ENCODE data around the gene KREMEN2. TPM values are rescaled to one million over a fixed set of nuclear protein-coding genes. Genes with fewer than 3 reads are reported as not detected.

Gene KREMEN2
- total RNA-seq, 4 donors from 2014 or later = 0.19 to 3.9 (median 2.1) TPM; not detected in 1

- Histone ChIP-seq H3K4me3 (peak overlapping the region; percentile 58 to 81 (median 72)), H3K4me1 (peaks cover 25 to 66% (median 42%) of the 10 kb centered on the region in 3 donors), H3K27ac (peak overlapping the region; percentile 59 to 85 (median 70)), H3K27me3 (peaks cover 0 to 38% (median 24%) of the 10 kb centered on the region in 4 donors), H3K9me3 (no peaks in the 10 kb centered on the region), H3K36me3 (peaks cover 0 to 6% (median 0%) of the 10 kb centered on the region in 3 donors)
- DNase-seq = no peak
- no CpG with 5 or more reads among the region's 83 CpGs for WGBS, 2 donors
- intact Hi-C loops (cut with DNase I) = no loop called here
- TF ChIP-seq POLR2A (IDR thresholded peaks at IDR 0.05) = no peak
- peak in 5 of 6 experiments; percentile 23 to 62 (median 34) for TF ChIP-seq CTCF (IDR thresholded peaks at IDR 0.05)
Measured at GRCh38 chr16:2969545-2970521, 5.8 kb downstream of the KREMEN2 start.

DNA sequence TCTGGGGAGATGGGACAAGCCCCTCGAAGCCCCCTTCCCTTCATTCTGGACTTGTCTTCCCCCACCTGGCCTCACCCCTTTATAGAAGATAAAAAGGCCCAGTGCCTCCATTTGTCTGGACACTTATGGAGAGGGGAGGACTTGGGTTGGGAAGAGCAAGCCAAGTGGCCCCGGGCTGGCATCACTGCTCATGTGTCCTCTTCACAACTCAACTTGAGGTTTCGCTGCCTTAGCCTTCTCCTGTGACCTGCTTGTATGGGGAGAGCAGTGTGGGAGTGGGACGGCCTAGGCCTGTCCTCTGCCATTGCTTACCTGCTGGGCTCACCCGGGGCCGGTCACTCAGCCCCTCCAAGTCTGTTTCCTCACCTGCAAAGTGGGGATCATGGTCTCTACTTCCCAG is 6.5 kb downstream of the KREMEN2 start:
- H3K36me3 ChIP-seq = peaks cover 0 to 6% (median 0%) of the 10 kb centered on the region in 3 donors
- H3K4me1 ChIP-seq = peaks cover 18 to 59% (median 35%) of the 10 kb centered on the region in 3 donors
- peak overlapping the region in 3 of 4 donors; percentile 7 to 85 (median 59) for H3K27ac ChIP-seq
- TF ChIP-seq POLR2A (IDR thresholded peaks at IDR 0.05) (no peak), CTCF (IDR thresholded peaks at IDR 0.05) (no peak)
- H3K4me3 ChIP-seq = peak overlapping the region; percentile 58 to 81 (median 72)
- peaks cover 0 to 31% (median 21%) of the 10 kb centered on the region in 4 donors for H3K27me3 ChIP-seq
- intact Hi-C loops (cut with DNase I) = no loop called here
- 83% methylated on average over 2 to 3 of the region's 6 CpGs for WGBS, 2 donors
- no peak for DNase-seq
- H3K9me3 ChIP-seq = no peaks in the 10 kb centered on the region

GRCh38 chr16:2971134-2971984 is 7.3 kb downstream of the KREMEN2 start:
- Histone ChIP-seq H3K4me1 (peaks cover 18 to 51% (median 35%) of the 10 kb centered on the region in 3 donors), H3K36me3 (peaks cover 0 to 6% (median 0%) of the 10 kb centered on the region in 3 donors), H3K4me3 (no peak overlapping the region), H3K9me3 (no peaks in the 10 kb centered on the region), H3K27ac (no peak overlapping the region), H3K27me3 (peaks cover 0 to 23% (median 13%) of the 10 kb centered on the region in 4 donors)
- intact Hi-C loops (cut with DNase I) = no loop called here
- 74 to 76% methylated on average over 5 to 8 of the region's 35 CpGs for WGBS, 2 donors
- no peak for DNase-seq
- TF ChIP-seq POLR2A (IDR thresholded peaks at IDR 0.05) = no peak
- no peak for TF ChIP-seq CTCF (IDR thresholded peaks at IDR 0.05)

DNA sequence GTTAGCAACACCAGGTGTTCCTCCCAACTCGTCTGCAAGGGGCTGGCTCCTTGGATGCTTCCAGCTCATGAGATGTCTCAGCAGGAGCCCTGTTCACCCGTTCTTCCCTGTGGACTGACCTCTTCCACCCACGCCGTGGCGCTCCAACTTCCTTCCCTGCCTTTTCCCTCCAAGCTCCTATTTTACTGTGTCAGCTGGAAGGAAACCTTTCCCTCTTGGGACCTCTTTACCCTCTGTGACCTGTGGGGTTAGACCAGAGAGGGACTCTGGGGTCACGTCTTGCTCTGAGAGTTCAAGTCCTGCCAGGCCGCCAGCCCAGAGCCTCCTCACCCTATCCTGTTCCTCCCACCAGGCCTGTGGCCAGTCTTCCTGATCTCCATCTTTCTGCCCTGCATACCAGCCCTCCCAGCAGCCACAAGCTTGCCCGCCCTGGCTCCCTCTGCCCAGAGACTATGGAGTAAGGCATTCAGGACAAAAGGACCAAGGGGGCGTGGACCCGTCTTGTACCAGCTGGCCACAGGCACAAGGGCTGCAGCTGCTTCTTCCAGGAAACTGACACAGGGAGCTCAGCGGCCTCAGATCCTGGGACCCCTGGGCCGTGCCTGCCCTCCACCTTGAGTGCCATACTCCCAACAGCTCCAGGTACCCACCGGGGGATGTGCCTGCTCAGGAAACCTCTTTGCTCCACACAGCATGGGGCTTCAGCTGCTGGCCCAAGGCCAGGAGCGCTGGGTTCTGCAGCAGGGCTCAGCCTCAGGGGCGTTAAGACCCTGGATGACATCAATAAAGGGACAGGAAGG is 8.1 kb downstream of the KREMEN2 start:
- peaks cover 0 to 6% (median 0%) of the 10 kb centered on the region in 3 donors for H3K36me3 ChIP-seq
- H3K27ac ChIP-seq = no peak overlapping the region
- H3K4me3 ChIP-seq = no peak overlapping the region
- DNase-seq = no peak
- intact Hi-C loops (cut with DNase I) = no loop called here
- WGBS, 2 donors = 73 to 75% methylated on average over 7 to 8 of the region's 15 CpGs
- no peaks in the 10 kb centered on the region for H3K9me3 ChIP-seq
- TF ChIP-seq POLR2A (IDR thresholded peaks at IDR 0.05) (no peak), CTCF (IDR thresholded peaks at IDR 0.05) (no peak)
- H3K27me3 ChIP-seq = peaks cover 0 to 15% (median 8%) of the 10 kb centered on the region in 4 donors
- H3K4me1 ChIP-seq = peaks cover 18 to 44% (median 28%) of the 10 kb centered on the region in 3 donors

Data from esophagus squamous epithelium (tissue), 5 donors.